HUES64 (cell line): ENCODE measurements around the gene MAN1B1.
A peak's percentile ranks its signal among the peaks of the same experiment; 100 is the strongest.

ENCODE experiments used
- H3K27ac ChIP-seq: 2 replicates; pipeline ENCODE4 v1.7.0; 2013; ENCODE audit warnings: low read depth, low read length, inconsistent platforms
- H3K27me3 ChIP-seq: 2 replicates; pipeline ENCODE4 v1.6.1; 2013; ENCODE audit warnings: mild to moderate bottlenecking, low read length; ENCODE audit not compliant: insufficient read depth
- H3K36me3 ChIP-seq: 2 replicates; pipeline ENCODE4 v1.6.1; 2013; ENCODE audit warnings: mild to moderate bottlenecking, low read length; ENCODE audit not compliant: insufficient read depth
- H3K4me1 ChIP-seq: 2 replicates; pipeline ENCODE4 v1.6.1; 2013; ENCODE audit warnings: mild to moderate bottlenecking, low read length, moderate library complexity; ENCODE audit not compliant: insufficient read depth
- H3K4me3 ChIP-seq: 2 replicates; pipeline ENCODE4 v1.5.1; 2013; ENCODE audit warnings: mild to moderate bottlenecking, low read length, moderate library complexity
- H3K9ac ChIP-seq: 2 replicates; pipeline ENCODE4 v1.6.1; 2013; ENCODE audit warnings: mild to moderate bottlenecking, low read depth, low read length
- H3K9me3 ChIP-seq: 2 replicates; pipeline ENCODE4 v1.6.1; 2013; ENCODE audit warnings: low read depth, low read length; ENCODE audit not compliant: insufficient read depth
- WGBS: fragments of 150-250, 120-280 bp; methylation state at CpG from one replicate; pipeline ENCODE4 v1.1.7; 2013; ENCODE audit warnings: missing lambda C conversion rate; 5-methylcytosine and 5-hydroxymethylcytosine counted together

The MAN1B1 gene

DNA sequence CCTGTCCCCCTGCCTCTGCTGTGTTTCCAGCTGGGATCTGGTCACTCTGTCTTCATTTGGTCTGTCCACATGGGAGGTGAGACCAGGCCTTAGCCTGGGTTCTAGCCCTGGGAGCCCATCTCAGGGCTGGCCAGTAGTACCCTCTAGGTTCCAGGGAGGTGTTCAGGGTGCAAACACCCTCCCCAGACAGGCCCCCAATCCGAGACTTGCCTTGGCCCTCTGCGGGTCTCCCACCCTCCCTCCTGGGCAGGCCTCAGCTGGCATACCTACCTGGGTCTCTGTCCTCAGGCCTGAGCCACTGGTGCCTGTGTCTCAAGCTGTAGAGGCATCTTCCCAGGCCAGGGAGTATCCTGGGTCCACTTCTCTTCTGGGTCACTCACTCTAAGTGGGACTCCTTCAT lies 15.5 kb upstream of the MAN1B1 start:
- WGBS, result 94% methylated on average over 2 of the region's 2 CpGs
- Histone ChIP-seq H3K4me1 (peaks cover 12% of the 10 kb centered on the region; the same call in 1 of the 2 replicates), H3K9ac (peak overlapping the region; percentile 54; the same call in 1 of the 2 replicates), H3K27ac (no peak overlapping the region; the same call in 1 of the 2 replicates), H3K36me3 (no peaks in the 10 kb centered on the region), H3K4me3 (peak overlapping the region; percentile 75), H3K9me3 (no peaks in the 10 kb centered on the region), H3K27me3 (peaks cover 19% of the 10 kb centered on the region; the same call in 1 of the 2 replicates)

DNA sequence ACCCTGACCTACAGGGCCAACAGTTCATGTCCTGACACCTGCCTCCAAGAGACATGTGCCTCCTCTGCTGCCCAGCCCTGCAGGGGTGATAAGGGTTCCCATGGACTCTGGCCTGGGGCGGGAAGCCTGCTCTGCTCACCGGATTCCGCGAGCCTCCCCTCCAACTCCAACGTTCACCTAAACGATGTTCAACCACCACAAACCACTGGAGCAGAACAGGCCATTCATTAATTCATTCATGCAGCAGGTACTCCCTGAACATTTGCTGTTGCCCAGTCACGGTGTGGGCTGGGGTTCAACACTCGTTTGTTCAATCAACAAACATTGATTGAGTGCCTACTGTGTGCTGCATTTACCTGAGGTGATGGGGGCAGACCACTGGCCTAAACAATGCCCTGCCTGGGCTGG lies 12.8 kb upstream of the MAN1B1 start:
- Histone ChIP-seq H3K9ac (no peak overlapping the region), H3K4me3 (no peak overlapping the region), H3K36me3 (no peaks in the 10 kb centered on the region), H3K27me3 (peaks cover 40% of the 10 kb centered on the region), H3K27ac (no peak overlapping the region), H3K4me1 (peaks cover 12% of the 10 kb centered on the region; the same call in 1 of the 2 replicates), H3K9me3 (no peaks in the 10 kb centered on the region)
- WGBS, result 93% methylated on average over 8 of the region's 8 CpGs

DNA sequence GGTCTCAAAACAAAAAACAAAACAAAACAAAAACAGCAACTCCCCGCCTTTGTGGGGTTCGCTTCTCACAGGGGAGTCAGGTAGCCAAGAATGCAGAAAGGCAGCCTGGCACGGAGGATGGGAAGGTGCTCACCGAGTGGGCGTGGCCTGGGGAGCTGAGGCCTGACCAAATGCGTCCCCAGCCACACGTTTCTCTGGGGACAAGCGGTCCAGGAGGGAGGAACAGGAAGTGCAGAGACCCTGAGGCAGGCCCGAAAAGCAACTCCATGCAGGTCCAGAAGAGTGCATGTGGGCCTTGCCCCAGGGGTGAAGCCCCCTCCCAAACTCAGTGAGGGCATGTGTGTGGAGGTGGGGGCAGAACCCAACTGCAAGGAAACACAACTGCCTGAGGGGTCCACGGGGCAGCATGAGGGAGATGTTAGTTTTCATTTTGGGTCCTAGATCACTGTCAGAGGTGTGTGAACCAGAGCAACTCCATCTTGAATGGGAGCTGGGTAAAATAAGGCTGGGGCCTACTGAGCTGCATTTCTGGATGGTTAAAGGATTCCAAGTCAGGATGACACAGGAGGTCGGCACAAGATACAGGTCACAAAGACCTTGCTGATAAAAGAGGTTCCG lies 12.0 kb upstream of the MAN1B1 start:
- Histone ChIP-seq H3K4me3 (no peak overlapping the region), H3K36me3 (no peaks in the 10 kb centered on the region), H3K4me1 (peaks cover 12% of the 10 kb centered on the region; the same call in 1 of the 2 replicates), H3K9ac (peak overlapping the region; percentile 53; the same call in 1 of the 2 replicates), H3K27me3 (peaks cover 40% of the 10 kb centered on the region), H3K9me3 (no peaks in the 10 kb centered on the region), H3K27ac (peak overlapping the region; percentile 55; the same call in 1 of the 2 replicates)
- 79% methylated on average over 12 of the region's 12 CpGs for WGBS

DNA sequence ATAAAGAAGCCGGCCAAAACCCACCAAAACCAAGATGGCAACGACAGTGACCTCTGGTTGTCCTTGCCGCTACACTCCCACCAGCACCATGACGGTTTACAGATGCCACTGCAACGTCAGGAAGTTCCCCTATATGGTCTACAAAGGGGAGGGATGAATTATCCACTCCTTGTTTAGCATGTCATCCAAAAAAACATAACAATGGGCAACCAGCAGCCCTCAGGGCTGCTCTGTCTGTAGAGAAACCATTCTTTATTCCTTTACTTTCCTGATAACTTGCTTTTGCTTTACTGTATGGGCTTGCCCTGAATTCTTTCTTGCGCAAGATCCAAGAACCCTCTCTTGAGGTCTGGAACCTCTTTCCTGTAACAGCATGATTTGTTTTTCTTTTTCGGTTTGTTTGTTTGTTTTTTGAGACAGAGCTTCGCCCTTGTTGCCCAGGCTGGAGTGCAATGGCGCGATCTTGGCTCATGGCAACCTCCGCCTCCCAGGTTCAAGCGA lies 11.5 kb upstream of the MAN1B1 start:
- Histone ChIP-seq H3K27me3 (peaks cover 43% of the 10 kb centered on the region), H3K27ac (peak overlapping the region; percentile 55; the same call in 1 of the 2 replicates), H3K4me3 (no peak overlapping the region), H3K36me3 (no peaks in the 10 kb centered on the region), H3K9me3 (no peaks in the 10 kb centered on the region), H3K4me1 (peaks cover 12% of the 10 kb centered on the region; the same call in 1 of the 2 replicates), H3K9ac (peak overlapping the region; percentile 53; the same call in 1 of the 2 replicates)
- WGBS, result 75% methylated on average over 11 of the region's 12 CpGs

DNA sequence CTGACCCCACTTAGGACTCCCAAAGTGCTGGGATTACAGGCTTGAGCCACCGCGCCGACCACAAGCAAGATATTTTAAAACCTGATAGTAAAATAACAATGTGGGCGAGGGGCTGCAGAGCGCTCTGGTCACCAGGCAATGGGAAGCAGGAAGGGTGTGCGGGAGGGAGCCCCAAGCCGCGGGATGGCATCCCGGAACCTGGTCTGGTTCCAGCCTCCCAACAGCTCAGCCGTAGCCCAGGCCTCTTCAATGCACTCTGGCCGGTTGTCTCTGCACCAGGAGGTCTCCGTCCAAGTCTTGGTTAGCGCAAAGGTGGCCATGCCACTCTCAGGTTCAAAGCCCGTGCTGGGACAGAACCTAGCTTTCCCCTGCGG lies 10.2 kb upstream of the MAN1B1 start:
- 71% methylated on average over 15 of the region's 15 CpGs for WGBS
- Histone ChIP-seq H3K9me3 (no peaks in the 10 kb centered on the region), H3K27me3 (peaks cover 41% of the 10 kb centered on the region), H3K36me3 (no peaks in the 10 kb centered on the region), H3K27ac (no peak overlapping the region), H3K4me1 (peaks cover 8% of the 10 kb centered on the region; the same call in 1 of the 2 replicates), H3K9ac (no peak overlapping the region), H3K4me3 (peak overlapping the region; percentile 40)

DNA sequence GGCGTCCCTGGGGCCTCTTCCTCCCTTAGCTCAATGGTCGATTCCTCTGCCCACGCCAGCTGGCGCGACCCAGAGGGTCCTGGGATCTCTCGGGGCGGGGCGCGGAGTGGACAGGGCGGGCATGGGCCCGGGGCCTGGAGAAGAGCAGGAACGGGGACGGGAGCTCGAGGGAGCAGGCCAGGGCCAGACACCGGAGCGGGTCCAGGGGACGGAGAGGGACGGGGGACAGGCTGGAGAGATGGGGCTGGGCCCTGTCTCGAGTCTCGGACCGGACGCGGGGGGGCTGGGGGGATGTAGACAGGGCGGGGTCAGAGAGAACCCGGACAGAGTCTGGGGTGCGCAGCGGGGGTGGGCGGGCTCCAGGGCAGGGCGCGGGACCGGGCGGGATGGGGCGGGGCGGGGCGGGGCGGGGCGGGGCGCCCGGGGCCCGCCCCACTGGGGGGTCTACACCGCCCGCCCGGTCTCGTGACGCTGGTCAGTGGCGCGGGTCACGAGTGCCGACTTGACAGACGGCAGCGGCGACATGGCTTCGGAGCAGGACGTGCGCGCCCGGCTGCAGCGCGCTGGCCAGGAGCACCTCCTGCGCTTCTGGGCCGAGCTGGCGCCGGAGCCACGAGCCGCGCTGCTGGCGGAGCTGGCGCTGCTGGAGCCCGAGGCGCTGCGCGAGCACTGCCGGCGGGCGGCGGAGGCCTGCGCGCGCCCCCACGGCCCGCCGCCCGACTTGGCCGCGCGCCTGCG lies 9.6 kb upstream of the MAN1B1 start, which contains the start of gene UAP1L1:
Gene UAP1L1 (plus strand): TSS at position 508 of the 738 bp plus-strand sequence. CDS start 16 bp downstream, at position 524.
- Histone ChIP-seq H3K4me1 (peaks cover 8% of the 10 kb centered on the region; the same call in 1 of the 2 replicates), H3K27me3 (peaks cover 41% of the 10 kb centered on the region), H3K27ac (no peak within 1 kb of the TSS), H3K4me3 (peak within 1 kb of the TSS; percentile 58), H3K36me3 (no peaks in the 10 kb centered on the region), H3K9me3 (no peaks in the 10 kb centered on the region), H3K9ac (0 out of 2 replicates have a peak within 1 kb of the TSS, but pooled peaks have one; percentile 18)
- 2% methylated on average over 85 of the region's 87 CpGs for WGBS

DNA sequence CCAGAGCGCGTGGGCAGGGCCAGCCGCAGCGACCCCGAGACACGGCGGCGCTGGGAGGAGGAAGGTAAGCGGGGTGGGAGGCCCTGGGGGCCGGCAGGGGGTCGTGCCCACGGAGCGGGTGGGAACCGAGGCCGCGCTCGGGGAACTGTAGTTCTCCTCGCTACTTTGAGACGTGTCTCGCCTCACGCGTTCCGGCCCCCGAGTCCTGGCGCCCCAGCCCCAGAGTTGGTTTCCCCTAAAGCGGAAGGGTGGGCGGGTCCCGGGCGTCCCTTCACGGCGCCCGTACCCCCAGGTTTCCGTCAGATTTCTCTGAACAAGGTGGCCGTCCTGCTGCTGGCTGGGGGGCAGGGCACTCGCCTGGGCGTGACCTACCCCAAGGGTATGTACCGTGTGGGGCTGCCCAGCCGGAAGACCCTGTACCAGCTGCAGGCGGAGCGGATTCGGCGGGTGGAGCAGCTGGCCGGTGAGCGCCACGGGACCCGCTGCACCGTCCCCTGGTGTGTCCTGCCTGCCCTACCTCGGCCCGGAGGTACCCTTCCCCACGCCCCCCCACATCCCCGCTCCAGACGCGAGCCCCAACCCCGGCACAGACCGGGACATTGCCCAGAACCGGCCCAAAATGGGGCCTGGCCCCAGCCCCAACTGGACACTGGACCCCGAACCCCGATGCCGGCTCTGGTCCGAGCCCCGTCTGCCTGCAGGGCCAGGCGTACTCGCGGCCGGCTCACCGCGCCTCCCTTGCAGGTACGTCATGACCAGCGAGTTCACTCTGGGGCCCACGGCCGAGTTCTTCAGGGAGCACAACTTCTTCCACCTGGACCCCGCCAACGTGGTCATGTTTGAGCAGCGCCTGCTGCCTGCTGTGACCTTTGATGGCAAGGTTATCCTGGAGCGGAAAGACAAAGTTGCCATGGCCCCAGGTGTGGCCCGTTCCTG lies 8.8 kb upstream of the MAN1B1 start:
- Histone ChIP-seq H3K4me1 (peaks cover 8% of the 10 kb centered on the region), H3K27ac (no peak overlapping the region), H3K36me3 (no peaks in the 10 kb centered on the region), H3K9ac (0 out of 2 replicates have a peak overlapping the region, but pooled peaks have one; percentile 18), H3K27me3 (peaks cover 41% of the 10 kb centered on the region), H3K9me3 (no peaks in the 10 kb centered on the region), H3K4me3 (peak overlapping the region; percentile 58)
- 12% methylated on average over 76 of the region's 76 CpGs for WGBS

DNA sequence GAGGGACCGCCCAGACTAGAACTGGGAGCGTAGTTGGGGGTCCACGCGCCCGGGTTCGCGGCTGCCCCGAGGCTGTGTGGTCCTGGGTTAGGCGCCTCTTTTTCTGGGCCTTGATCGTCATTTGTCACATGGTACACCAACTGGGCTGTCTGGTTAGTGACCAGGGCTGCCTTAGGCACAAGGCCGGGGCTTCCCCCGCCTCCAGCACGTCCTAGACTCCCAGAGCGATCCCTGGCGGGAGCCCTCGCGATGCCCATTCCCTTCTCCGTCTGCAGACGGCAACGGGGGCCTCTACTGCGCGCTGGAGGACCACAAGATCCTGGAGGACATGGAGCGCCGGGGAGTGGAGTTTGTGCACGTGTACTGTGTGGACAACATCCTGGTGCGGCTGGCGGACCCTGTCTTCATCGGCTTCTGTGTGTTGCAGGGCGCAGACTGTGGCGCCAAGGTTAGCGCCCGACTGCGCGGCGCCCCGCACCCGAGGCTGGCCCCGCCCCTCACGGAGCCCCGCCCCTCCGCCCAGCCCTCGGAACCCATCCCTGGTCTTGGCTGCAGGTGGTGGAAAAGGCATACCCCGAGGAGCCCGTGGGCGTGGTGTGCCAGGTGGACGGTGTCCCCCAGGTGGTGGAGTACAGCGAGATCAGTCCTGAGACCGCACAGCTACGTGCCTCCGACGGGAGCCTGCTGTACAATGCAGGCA lies 7.9 kb upstream of the MAN1B1 start:
- Histone ChIP-seq H3K4me3 (peak overlapping the region; percentile 58), H3K4me1 (peaks cover 14% of the 10 kb centered on the region), H3K9me3 (no peaks in the 10 kb centered on the region), H3K9ac (no peak overlapping the region), H3K27ac (no peak overlapping the region), H3K27me3 (peaks cover 41% of the 10 kb centered on the region), H3K36me3 (no peaks in the 10 kb centered on the region)
- WGBS, result 67% methylated on average over 51 of the region's 51 CpGs

DNA sequence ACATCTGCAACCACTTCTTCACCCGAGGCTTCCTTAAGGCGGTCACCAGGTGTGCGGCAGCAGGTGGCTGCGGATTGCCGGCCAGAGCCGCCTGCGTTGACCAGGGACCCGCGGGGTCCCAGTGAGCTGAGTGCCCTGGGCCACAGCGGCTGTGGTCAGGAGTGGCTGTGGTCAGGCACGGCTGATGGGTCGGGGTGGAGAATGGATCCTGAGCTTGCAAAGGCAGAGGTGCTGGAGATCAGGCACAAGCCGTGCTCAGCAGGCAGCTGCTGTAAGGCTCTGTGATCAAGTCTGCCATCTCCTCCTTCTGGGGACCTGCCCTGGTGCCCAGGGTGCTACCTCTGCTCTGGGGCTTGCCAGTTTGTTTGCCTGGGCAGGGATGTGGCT lies 7.4 kb upstream of the MAN1B1 start:
- peaks cover 41% of the 10 kb centered on the region for H3K27me3 ChIP-seq
- no peaks in the 10 kb centered on the region for H3K36me3 ChIP-seq
- no peak overlapping the region for H3K9ac ChIP-seq
- WGBS, result 85% methylated on average over 13 of the region's 13 CpGs
- H3K9me3 ChIP-seq, result no peaks in the 10 kb centered on the region
- peaks cover 14% of the 10 kb centered on the region for H3K4me1 ChIP-seq
- no peak overlapping the region for H3K27ac ChIP-seq
- H3K4me3 ChIP-seq, result no peak overlapping the region
